ENCODE data around the gene DLL4. TPM values are rescaled to one million over a fixed set of nuclear protein-coding genes. Genes with fewer than 3 reads are reported as not detected.

The DLL4 gene
- total and polyA plus RNA-seq, 2 donors (not counting 1 experiment from before 2014, with no cell fraction given): 0.07 to 0.30 TPM

DNA sequence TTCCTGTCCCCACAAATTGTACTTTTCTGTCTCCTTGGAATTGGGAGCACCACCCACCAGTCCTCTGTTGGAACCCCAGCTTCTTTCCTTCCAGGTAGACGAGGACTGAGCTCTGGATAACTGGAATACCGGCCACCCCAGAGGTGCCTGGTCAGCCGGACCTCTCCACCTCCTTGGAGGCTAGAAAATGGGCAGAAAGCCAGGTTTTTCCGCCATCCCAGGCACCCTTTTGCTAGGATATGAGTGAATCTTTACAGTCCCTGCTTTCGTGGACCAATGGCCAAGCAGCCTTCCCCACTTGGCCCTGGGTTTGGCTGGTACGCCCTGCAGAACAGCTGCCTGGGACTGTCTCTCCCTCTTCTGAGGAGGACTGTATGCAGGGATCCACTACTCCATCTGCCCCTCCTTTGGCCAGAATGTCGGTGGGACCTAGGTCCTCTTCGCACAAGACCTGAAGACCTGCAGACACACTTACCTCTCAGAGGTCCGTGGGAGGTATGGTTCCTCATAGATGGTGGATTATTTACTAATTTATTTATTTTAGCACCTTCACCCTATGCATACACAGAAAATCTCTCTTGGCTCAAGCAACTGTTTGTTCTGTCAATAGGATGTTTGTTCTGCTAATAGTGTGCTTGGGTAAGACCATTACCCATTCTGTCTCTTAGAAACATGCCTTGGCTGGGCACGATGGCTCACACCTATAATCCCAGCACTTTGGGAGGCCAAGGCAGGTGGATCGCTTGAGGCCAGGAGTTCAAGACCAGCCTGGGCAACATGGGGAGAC is 15.6 kb downstream of the DLL4 start:
- H3K4me3 ChIP-seq (ENCODE audit: control extremely low read depth in 1 of 5, extremely low read depth in 1 of 5, insufficient read depth in 1 of 5, low read depth in 2 of 5, low read length in 4 of 5): no peak overlapping the region
- H3K4me3 Mint-ChIP-seq: no peak overlapping the region
- H3K4me2 ChIP-seq (replicated peaks; ENCODE audit: low read depth, low read length, poor library complexity, severe bottlenecking): no peak overlapping the region
- ATAC-seq (ENCODE audit: low read depth): no peak
- no peak overlapping the region for H3K27ac Mint-ChIP-seq
- no peak overlapping the region for H3K9ac ChIP-seq (ENCODE audit: low read length)
- H3K36me3 ChIP-seq (replicated peaks in 1 of 2; ENCODE audit: control extremely low read depth in 1 of 2, control insufficient read depth in 1 of 2, extremely low read depth in 1 of 2, insufficient read depth in 2 of 2, low read length in 1 of 2): no peaks in the 10 kb centered on the region
- no peak overlapping the region for H3K27ac ChIP-seq (ENCODE audit: low read length in 2 of 2)
- intact Hi-C loops (cut with micrococcal nuclease): loop anchor here (5.0 kb wide), 1 partner anchor 78 kb away; no protein-coding TSS in a partner anchor
- DNase-seq: no peak
- no peaks in the 10 kb centered on the region for H4K20me1 ChIP-seq (ENCODE audit: control insufficient read depth, insufficient read depth, low read length, poor library complexity, severe bottlenecking)
- peaks cover 14% of the 10 kb centered on the region for H3K27me3 Mint-ChIP-seq
- peaks cover 31 to 34% of the 10 kb centered on the region in 2 donors for H3K4me1 ChIP-seq (ENCODE audit: control insufficient read depth in 2 of 2, insufficient read depth in 2 of 2, low read length in 2 of 2)
- H3K79me2 ChIP-seq (ENCODE audit: control insufficient read depth, insufficient read depth, low read length): no peaks in the 10 kb centered on the region
- CTCF ChIA-PET: interaction anchor here (0.6 to 5.7 kb wide), 5 partner anchors 14 to 139 kb away, joined by 3 to 69 read pairs (median 3); no protein-coding TSS in a partner anchor
- no peaks in the 10 kb centered on the region for H3K9me3 ChIP-seq (ENCODE audit: control extremely low read depth in 1 of 3, control insufficient read depth in 2 of 3, insufficient read depth in 1 of 3, low read length in 2 of 3)
- H3K4me1 Mint-ChIP-seq: peaks cover 36% of the 10 kb centered on the region
- H2AFZ ChIP-seq (ENCODE audit: insufficient read depth, low read depth, low read length, poor library complexity, severe bottlenecking): no peak overlapping the region
- no peaks in the 10 kb centered on the region for H3K9me3 Mint-ChIP-seq (ENCODE audit: insufficient read depth)
- WGBS (ENCODE audit: insufficient coverage): 93% methylated on average over 6 of the region's 11 CpGs
- peaks cover 0 to 10% (median 0%) of the 10 kb centered on the region in 4 experiments for H3K27me3 ChIP-seq (replicated peaks in 1 of 4; ENCODE audit: control extremely low read depth in 1 of 4, control insufficient read depth in 3 of 4, insufficient read depth in 4 of 4, low read length in 3 of 4)
- POLR2A ChIA-PET: no interaction called here
- no peak for TF ChIP-seq EZH2 (IDR thresholded peaks at IDR 0.05; ENCODE audit: borderline replicate concordance, insufficient read depth, low read depth, low read length, poor library complexity, severe bottlenecking)
- TF ChIP-seq, protein P1, sequence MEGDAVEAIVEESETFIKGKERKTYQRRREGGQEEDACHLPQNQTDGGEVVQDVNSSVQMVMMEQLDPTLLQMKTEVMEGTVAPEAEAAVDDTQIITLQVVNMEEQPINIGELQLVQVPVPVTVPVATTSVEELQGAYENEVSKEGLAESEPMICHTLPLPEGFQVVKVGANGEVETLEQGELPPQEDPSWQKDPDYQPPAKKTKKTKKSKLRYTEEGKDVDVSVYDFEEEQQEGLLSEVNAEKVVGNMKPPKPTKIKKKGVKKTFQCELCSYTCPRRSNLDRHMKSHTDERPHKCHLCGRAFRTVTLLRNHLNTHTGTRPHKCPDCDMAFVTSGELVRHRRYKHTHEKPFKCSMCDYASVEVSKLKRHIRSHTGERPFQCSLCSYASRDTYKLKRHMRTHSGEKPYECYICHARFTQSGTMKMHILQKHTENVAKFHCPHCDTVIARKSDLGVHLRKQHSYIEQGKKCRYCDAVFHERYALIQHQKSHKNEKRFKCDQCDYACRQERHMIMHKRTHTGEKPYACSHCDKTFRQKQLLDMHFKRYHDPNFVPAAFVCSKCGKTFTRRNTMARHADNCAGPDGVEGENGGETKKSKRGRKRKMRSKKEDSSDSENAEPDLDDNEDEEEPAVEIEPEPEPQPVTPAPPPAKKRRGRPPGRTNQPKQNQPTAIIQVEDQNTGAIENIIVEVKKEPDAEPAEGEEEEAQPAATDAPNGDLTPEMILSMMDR (IDR thresholded peaks at IDR 0.05): no peak
